ENCODE results near the gene PRKCH.

Gene PRKCH

DNA sequence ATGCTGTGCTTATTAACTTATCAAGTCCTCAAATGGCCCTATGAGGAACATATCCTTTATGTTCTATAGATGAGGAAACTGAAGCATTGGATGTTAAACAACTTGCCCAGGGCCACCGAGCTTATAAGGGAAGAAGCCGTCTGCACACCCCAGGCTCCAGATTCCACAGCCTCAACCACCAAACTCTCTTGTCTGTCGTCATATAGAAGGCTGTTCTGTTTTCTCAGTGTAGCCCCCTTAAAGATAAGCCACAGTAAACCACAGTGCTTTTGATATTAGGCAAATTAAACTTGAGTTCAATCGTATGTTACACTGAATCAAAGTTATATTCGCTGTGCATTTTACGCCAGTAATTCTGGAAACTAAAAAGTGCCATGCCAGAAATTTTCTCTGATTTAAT, 116.7 kb downstream of the PRKCH start:
- no peak for DNase-seq (ENCODE audit: low read depth)
- TF ChIP-seq, protein P1, sequence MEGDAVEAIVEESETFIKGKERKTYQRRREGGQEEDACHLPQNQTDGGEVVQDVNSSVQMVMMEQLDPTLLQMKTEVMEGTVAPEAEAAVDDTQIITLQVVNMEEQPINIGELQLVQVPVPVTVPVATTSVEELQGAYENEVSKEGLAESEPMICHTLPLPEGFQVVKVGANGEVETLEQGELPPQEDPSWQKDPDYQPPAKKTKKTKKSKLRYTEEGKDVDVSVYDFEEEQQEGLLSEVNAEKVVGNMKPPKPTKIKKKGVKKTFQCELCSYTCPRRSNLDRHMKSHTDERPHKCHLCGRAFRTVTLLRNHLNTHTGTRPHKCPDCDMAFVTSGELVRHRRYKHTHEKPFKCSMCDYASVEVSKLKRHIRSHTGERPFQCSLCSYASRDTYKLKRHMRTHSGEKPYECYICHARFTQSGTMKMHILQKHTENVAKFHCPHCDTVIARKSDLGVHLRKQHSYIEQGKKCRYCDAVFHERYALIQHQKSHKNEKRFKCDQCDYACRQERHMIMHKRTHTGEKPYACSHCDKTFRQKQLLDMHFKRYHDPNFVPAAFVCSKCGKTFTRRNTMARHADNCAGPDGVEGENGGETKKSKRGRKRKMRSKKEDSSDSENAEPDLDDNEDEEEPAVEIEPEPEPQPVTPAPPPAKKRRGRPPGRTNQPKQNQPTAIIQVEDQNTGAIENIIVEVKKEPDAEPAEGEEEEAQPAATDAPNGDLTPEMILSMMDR (IDR thresholded peaks at IDR 0.05; ENCODE audit: low read depth, low read length, missing control alignments): no peak
- no peak overlapping the region for H3K4me3 ChIP-seq (ENCODE audit: low read depth, low read length)

DNA sequence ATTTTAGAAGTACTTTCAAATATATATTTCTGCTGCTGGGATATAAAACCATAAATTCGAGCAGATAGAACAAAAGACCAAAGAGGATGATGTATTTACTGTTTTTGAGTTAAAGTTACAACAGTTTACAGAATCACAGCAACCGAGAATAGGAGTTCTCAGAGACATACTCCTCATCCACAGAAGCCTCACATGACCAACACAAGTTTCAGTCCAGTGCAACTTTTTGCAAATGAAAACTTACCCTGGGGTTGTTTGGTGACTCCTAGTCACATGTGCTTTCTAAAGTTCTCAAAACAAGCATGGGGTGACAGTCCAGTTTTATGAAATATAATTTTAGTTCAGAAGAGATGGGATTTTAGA, 117.1 kb downstream of the PRKCH start:
- no peak overlapping the region for H3K4me3 ChIP-seq (ENCODE audit: low read depth, low read length)
- no peak for DNase-seq (ENCODE audit: low read depth)
- TF ChIP-seq, protein P1 (IDR thresholded peaks at IDR 0.05; ENCODE audit: low read depth, low read length, missing control alignments): no peak

- peak overlapping the region; percentile 6; the same call in 1 of the 2 replicates for H3K4me3 ChIP-seq (ENCODE audit: low read depth, low read length)
- TF ChIP-seq, protein P1 (IDR thresholded peaks at IDR 0.05; ENCODE audit: low read depth, low read length, missing control alignments): no peak
- peak; percentile 63 for DNase-seq (ENCODE audit: low read depth)
Measured at GRCh38 chr14:61438860-61439765, 117.7 kb downstream of the PRKCH start.

DNA sequence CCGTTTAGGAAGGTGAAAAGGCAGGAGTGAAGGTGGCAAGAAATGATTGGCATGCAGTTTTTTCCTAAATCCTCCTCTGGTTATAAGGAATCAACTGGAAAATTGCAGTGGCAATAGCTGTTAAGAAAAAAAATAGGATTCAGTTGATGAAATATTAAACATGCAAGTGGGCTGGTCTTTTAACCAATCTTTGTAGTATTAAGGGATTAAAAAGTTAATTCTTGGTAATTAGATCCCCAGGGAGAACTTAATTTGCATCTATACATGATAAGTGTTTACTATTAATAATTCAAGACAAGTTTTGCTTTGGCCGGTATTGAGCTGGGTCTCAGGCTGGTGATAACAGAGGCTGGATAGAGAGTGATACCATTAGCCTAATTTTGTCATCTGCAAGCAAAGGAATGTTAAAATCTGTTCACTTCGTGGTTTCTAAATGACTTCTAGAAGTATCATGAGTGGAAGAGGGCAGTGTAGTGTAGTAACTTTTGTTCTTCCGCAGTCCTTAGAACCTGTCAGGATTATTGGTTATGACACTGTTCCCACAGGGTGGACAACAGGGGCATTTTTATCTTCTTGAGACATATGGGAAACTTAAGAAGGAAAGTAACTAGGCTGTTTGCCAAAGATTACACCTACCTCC, 118.5 kb downstream of the PRKCH start:
- peak overlapping the region; percentile 6; the same call in 1 of the 2 replicates for H3K4me3 ChIP-seq (ENCODE audit: low read depth, low read length)
- DNase-seq (ENCODE audit: low read depth): no peak
- TF ChIP-seq, protein P1 (IDR thresholded peaks at IDR 0.05; ENCODE audit: low read depth, low read length, missing control alignments): no peak

- TF ChIP-seq, protein P1 (IDR thresholded peaks at IDR 0.05; ENCODE audit: low read depth, low read length, missing control alignments): no peak
- no peak overlapping the region for H3K4me3 ChIP-seq (ENCODE audit: low read depth, low read length)
- no peak for DNase-seq (ENCODE audit: low read depth)
Measured at GRCh38 chr14:61443481-61443880, 122.1 kb downstream of the PRKCH start.

- peak; percentile 57 for DNase-seq (ENCODE audit: low read depth)
- TF ChIP-seq, protein P1 (IDR thresholded peaks at IDR 0.05; ENCODE audit: low read depth, low read length, missing control alignments): no peak
- H3K4me3 ChIP-seq (ENCODE audit: low read depth, low read length): no peak overlapping the region
Measured at GRCh38 chr14:61444215-61444768, 122.9 kb downstream of the PRKCH start.
